Small intestine (tissue), 7 donors: ENCODE results near the gene MAMLD1. TPM values are rescaled to one million over a fixed set of nuclear protein-coding genes. Genes with fewer than 3 reads are reported as not detected.

ENCODE experiments used
- DNase-seq, 2 donors: peaks; one replicate each; pipeline versions ENCODE4 v3.0.0 to v3.0.0-alpha.2; 2013
- FAIRE-seq: peaks from 2 replicates; lab custom pipeline; 2012; peaks lifted over from hg19 to GRCh38; lab: Jason Lieb, UNC
- H3K27ac ChIP-seq, 3 donors: one replicate each; pipeline ENCODE4 v1.5.1; 2013; ENCODE audit warnings: low read length in 2 of 3, mild to moderate bottlenecking in 2 of 3, control low read depth in 1 of 3, inconsistent platforms in 1 of 3, low read depth in 1 of 3, moderate library complexity in 1 of 3
- H3K27me3 ChIP-seq, 3 donors: one replicate each; pipeline ENCODE4 v1.6.1; 2013; ENCODE audit warnings: low read length in 3 of 3, inconsistent platforms in 1 of 3; ENCODE audit not compliant: control insufficient read depth in 3 of 3, insufficient read depth in 3 of 3
- H3K36me3 ChIP-seq, 3 donors: one replicate each; pipeline ENCODE4 v1.6.1; 2013; ENCODE audit warnings: low read length in 3 of 3, inconsistent platforms in 1 of 3, low read depth in 1 of 3, mild to moderate bottlenecking in 1 of 3, moderate library complexity in 1 of 3; ENCODE audit not compliant: control insufficient read depth in 3 of 3, insufficient read depth in 2 of 3
- H3K4me1 ChIP-seq, 3 donors: one replicate each; pipeline ENCODE4 v1.6.1; 2013; ENCODE audit warnings: low read length in 2 of 3, inconsistent platforms in 1 of 3, low read depth in 1 of 3, mild to moderate bottlenecking in 1 of 3, moderate library complexity in 1 of 3; ENCODE audit not compliant: control insufficient read depth in 3 of 3, insufficient read depth in 2 of 3
- H3K4me3 ChIP-seq, 3 donors: one replicate each; pipeline ENCODE4 v1.5.1; 2013; ENCODE audit warnings: low read length in 3 of 3, control low read depth in 1 of 3, inconsistent platforms in 1 of 3, low read depth in 1 of 3, mild to moderate bottlenecking in 1 of 3, moderate library complexity in 1 of 3
- H3K9me3 ChIP-seq, 2 donors: one replicate each; pipeline ENCODE4 v1.6.1; 2013; ENCODE audit warnings: low read depth in 1 of 2, low read length in 1 of 2; ENCODE audit not compliant: control insufficient read depth in 2 of 2, insufficient read depth in 1 of 2
- WGBS, 3 donors: extraction: QIAGEN DNeasy Blood & Tissue Kit; methylation state at CpG; one replicate each; pipeline ENCODE4 v1.1.7; 2013; 5-methylcytosine and 5-hydroxymethylcytosine counted together
- polyA plus RNA-seq, 4 donors: library from polyadenylated mRNA; stranded (reverse) in 3 of 4; unstranded in 1 of 4; fragments of 200-250 nt in 3 of 4; fragments of 120-200 nt in 1 of 4; gene quantifications; one replicate each; pipeline versions ENCODE4 v1.2.1 to v1.2.3, GENCODE V29; 2013
- donor health status: healthy with polysubstance abuse.
- donor health status: control.
- donor health status: control.
- donor health status: Bipolar disorder and iron deficiency.
- donor health status: healthy.

Gene MAMLD1
- polyA plus RNA-seq, 4 donors: 0.81 to 2.2 (median 1.4) TPM; not detected in 1

- no peaks in the 10 kb centered on the region for H3K9me3 ChIP-seq
- no peak overlapping the region for H3K27ac ChIP-seq
- H3K4me1 ChIP-seq: no peaks in the 10 kb centered on the region
- no peak overlapping the region for H3K4me3 ChIP-seq
- no peaks in the 10 kb centered on the region for H3K36me3 ChIP-seq
- no peaks in the 10 kb centered on the region for H3K27me3 ChIP-seq
- no peak for FAIRE-seq
- 63 to 68% (median 64%) methylated on average over 5 of the region's 5 CpGs for WGBS, 3 donors
- no peak for DNase-seq
These were observed 124.4 kb downstream of the MAMLD1 start for GRCh38 chrX:150487369-150488094.

GRCh38 chrX:150489359-150490015, 126.4 kb downstream of the MAMLD1 start:
- no peak for FAIRE-seq
- WGBS, 3 donors: 67 to 93% (median 91%) methylated on average over 6 of the region's 6 CpGs

GRCh38 chrX:150495496-150495895, 132.4 kb downstream of the MAMLD1 start:
- WGBS, 3 donors: 71 to 85% (median 84%) methylated on average over 4 of the region's 4 CpGs
- Histone ChIP-seq H3K27me3 (no peaks in the 10 kb centered on the region), H3K4me1 (no peaks in the 10 kb centered on the region), H3K27ac (no peak overlapping the region), H3K4me3 (no peak overlapping the region), H3K36me3 (no peaks in the 10 kb centered on the region), H3K9me3 (no peaks in the 10 kb centered on the region)
- DNase-seq (no peak), FAIRE-seq (no peak)

More at GRCh38 chrX:150489359-150490015, 126.4 kb downstream of the MAMLD1 start:
- Histone ChIP-seq H3K9me3 (no peaks in the 10 kb centered on the region), H3K27ac (no peak overlapping the region), H3K27me3 (no peaks in the 10 kb centered on the region), H3K36me3 (no peaks in the 10 kb centered on the region), H3K4me1 (no peaks in the 10 kb centered on the region), H3K4me3 (no peak overlapping the region)
- no peak for DNase-seq

- H3K9me3 ChIP-seq: no peaks in the 10 kb centered on the region
- no peaks in the 10 kb centered on the region for H3K36me3 ChIP-seq
- no peaks in the 10 kb centered on the region for H3K27me3 ChIP-seq
- no peak overlapping the region for H3K4me3 ChIP-seq
- DNase-seq (no peak), FAIRE-seq (no peak)
- WGBS, 3 donors: 50 to 90% (median 57%) methylated on average over 3 of the region's 3 CpGs
- no peaks in the 10 kb centered on the region for H3K4me1 ChIP-seq
- no peak overlapping the region for H3K27ac ChIP-seq
These were observed 136.1 kb downstream of the MAMLD1 start for GRCh38 chrX:150499240-150499639.

GRCh38 chrX:150502091-150502490, 139.0 kb downstream of the MAMLD1 start:
- Histone ChIP-seq H3K9me3 (no peaks in the 10 kb centered on the region), H3K27ac (no peak overlapping the region), H3K4me3 (no peak overlapping the region), H3K27me3 (no peaks in the 10 kb centered on the region), H3K4me1 (no peaks in the 10 kb centered on the region), H3K36me3 (no peaks in the 10 kb centered on the region)
- FAIRE-seq (no peak), DNase-seq (no peak)
- WGBS, 3 donors: 54 to 80% (median 62%) methylated on average over 3 of the region's 3 CpGs

GRCh38 chrX:150502979-150503897, 140.1 kb downstream of the MAMLD1 start:
- DNase-seq (no peak), FAIRE-seq (no peak)
- WGBS, 3 donors: 73 to 88% (median 77%) methylated on average over 12 to 19 of the region's 19 CpGs
- Histone ChIP-seq H3K9me3 (no peaks in the 10 kb centered on the region), H3K4me3 (no peak overlapping the region), H3K27ac (no peak overlapping the region), H3K27me3 (no peaks in the 10 kb centered on the region), H3K36me3 (no peaks in the 10 kb centered on the region), H3K4me1 (no peaks in the 10 kb centered on the region)

GRCh38 chrX:150503898-150504219, 140.7 kb downstream of the MAMLD1 start:
- DNase-seq (peak; percentile 21 to 49), FAIRE-seq (no peak)
- Histone ChIP-seq H3K4me3 (no peak overlapping the region), H3K27ac (no peak overlapping the region), H3K4me1 (peaks cover 0 to 5% (median 0%) of the 10 kb centered on the region in 3 donors), H3K9me3 (no peaks in the 10 kb centered on the region), H3K27me3 (no peaks in the 10 kb centered on the region), H3K36me3 (no peaks in the 10 kb centered on the region)
- WGBS, 3 donors: 44 to 67% (median 54%) methylated on average over 5 of the region's 5 CpGs
